Peyer's patch (tissue), 4 donors: ENCODE results near the gene ATG7.
"Not testable (repeated sequence)": the region's sequence is repeated elsewhere in the genome, so short reads cannot be mapped to it uniquely, and the experiment has no call there.

Experiments used
- POLR2A ChIP-seq, 2 donors: fragments of 450-650 bp; IDR thresholded peaks; one replicate each; pipeline ENCODE4 v1.5.1; 2017; ENCODE audit warnings: antibody characterized with exemption in 2 of 2, mild to moderate bottlenecking in 2 of 2, moderate library complexity in 2 of 2
- TF ChIP-seq, protein P1 (sequence below), 6 experiments: fragments of 450-650 bp in 4 of 6; fragments of 200-600 bp in 2 of 6; sonication (generic) in 1 of 6; IDR thresholded peaks; one replicate each; pipeline ENCODE4 v1.5.1; 2017 to 2019; ENCODE audit warnings: antibody characterized with exemption in 6 of 6, mild to moderate bottlenecking in 3 of 6, moderate library complexity in 1 of 6

DNA sequence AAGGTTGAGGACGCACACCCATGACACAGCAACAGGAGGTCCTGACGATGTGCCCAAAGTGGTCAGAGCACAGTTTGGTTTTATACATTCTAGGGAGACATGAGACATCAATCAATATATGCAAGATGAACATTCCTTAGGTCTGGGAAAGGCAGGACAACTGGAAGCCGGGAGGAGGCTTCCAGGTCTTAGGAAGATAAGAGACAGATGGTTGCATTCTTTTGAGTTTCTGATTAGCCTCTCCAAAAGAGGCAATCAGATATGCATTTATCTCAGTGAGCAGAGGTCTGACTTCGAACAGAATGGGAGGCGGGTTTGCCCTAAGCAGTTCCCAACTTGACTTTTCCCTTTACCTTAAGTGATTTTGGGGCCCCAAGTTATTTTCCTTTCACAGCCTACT lies 16.7 kb upstream of the ATG7 start:
- TF ChIP-seq POLR2A (IDR thresholded peaks at IDR 0.05): not testable (repeated sequence)
- TF ChIP-seq, protein P1, sequence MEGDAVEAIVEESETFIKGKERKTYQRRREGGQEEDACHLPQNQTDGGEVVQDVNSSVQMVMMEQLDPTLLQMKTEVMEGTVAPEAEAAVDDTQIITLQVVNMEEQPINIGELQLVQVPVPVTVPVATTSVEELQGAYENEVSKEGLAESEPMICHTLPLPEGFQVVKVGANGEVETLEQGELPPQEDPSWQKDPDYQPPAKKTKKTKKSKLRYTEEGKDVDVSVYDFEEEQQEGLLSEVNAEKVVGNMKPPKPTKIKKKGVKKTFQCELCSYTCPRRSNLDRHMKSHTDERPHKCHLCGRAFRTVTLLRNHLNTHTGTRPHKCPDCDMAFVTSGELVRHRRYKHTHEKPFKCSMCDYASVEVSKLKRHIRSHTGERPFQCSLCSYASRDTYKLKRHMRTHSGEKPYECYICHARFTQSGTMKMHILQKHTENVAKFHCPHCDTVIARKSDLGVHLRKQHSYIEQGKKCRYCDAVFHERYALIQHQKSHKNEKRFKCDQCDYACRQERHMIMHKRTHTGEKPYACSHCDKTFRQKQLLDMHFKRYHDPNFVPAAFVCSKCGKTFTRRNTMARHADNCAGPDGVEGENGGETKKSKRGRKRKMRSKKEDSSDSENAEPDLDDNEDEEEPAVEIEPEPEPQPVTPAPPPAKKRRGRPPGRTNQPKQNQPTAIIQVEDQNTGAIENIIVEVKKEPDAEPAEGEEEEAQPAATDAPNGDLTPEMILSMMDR (IDR thresholded peaks at IDR 0.05): not testable (repeated sequence)
